LNCaP clone FGC (cell line): Measurements from ENCODE around the gene TTC31.

Experiments
- DNase-seq: peaks from one replicate; pipeline ENCODE4 v3.0.0-alpha.2; 2011; ENCODE audit warnings: low read depth
- H3K4me3 ChIP-seq: 2 replicates; pipeline ENCODE4 v1.5.1; 2011; ENCODE audit warnings: mild to moderate bottlenecking, low read depth, low read length, control low read depth
- CTCF ChIP-seq: IDR thresholded peaks from 2 replicates; pipeline ENCODE4 v1.5.1; 2012; ENCODE audit warnings: mild to moderate bottlenecking; ENCODE audit not compliant: control insufficient read depth, insufficient read depth; ENCODE audit errors: extremely low read depth

Gene TTC31

DNA sequence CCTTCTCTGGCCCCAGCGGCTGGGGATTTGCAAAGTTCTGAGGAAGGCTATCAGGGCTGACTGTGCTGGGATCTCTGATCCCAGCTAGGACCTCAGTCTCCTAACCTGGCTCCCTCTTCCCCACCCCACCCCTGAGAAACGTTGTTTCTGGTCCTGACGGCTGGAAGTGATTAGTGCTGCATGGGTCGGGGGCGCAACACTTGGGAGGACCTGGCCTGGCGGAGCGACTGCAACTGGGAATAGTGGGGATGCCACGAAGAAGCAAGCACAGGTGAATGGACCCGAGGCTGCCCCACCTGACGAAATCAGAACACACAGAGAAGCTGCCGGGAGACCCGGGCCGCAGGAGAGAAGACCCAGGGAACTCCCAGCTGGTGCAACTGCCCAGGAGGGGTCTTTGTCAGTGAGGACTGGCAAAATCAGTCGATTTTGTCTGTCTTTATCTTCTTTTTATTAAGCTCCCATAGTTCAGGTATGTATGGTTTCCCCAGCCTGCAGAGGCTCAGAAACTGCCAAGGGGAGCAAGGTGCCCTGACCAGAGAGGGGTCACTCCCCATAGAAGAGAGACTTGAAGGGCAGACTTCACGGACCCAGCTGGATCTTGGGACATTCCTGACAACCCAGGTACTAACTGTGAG is 17.2 kb downstream of the TTC31 start:
- H3K4me3 ChIP-seq, result no peak overlapping the region
- no peak for TF ChIP-seq CTCF
- no peak for DNase-seq

DNA sequence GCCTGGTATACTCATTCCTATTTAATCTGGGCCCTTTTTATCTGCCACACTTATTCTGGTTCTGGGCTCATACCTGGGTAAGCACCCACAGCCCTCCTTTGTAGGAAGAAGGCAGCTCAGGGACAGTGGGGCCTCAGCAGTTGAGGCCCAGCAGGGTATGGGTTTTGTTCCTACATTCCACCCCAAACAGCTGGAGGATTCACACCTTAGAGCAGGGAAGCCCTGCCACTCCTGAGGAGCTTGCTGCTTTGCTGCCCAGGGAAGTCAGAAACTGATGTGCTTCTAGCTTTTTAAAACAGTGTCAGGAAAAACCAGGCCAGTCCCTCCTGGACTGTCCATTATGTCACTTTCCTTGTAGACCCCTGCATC is 17.7 kb downstream of the TTC31 start:
- no peak for TF ChIP-seq CTCF
- H3K4me3 ChIP-seq, result no peak overlapping the region
- DNase-seq, result no peak

GRCh38 chr2:74501335-74502071 is 18.6 kb downstream of the TTC31 start:
- TF ChIP-seq CTCF, result no peak
- DNase-seq, result no peak
- no peak overlapping the region for H3K4me3 ChIP-seq

GRCh38 chr2:74502147-74502719 is 19.4 kb downstream of the TTC31 start:
- DNase-seq, result no peak
- no peak overlapping the region for H3K4me3 ChIP-seq
- TF ChIP-seq CTCF, result no peak

DNA sequence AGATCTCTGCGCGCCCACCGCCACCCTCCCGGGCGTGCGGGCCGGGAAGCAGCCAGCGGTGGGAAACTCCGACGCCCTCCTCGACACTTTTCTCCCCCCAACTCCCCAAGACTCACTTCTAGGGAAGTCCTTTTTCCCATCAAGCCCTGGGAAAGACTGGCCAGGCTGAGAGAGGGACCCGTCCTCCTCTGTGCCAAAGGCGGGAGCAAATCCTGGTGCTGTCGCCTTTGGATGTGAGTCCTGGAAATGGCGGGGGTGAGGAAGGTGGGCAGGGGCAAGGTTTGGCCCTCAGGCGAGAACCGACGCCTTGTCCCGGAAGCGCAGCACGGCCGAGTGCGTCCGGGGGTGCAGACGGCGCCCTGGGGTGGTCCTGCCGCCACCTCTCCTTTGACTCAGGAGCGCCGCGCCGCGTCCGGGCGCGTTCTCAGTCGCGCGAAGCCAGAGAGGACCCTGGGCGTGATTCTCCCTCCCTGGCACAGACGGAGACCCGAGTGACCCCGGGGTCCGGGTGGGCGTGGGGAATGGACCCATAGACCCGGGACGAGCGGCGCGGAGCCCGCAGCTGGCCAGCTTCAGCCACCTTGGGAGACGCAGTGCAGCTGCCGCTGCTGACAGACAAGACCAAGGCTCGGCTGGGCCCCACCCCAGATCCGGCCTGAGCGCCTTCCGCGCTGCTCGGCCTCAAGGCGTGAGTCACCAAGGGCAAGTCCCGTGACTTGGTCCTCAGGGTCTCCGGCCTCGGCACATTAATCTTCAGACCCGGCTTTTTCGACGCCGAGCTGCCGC is 20.0 kb downstream of the TTC31 start:
- TF ChIP-seq CTCF, result no peak
- no peak for DNase-seq
- H3K4me3 ChIP-seq, result no peak overlapping the region

DNA sequence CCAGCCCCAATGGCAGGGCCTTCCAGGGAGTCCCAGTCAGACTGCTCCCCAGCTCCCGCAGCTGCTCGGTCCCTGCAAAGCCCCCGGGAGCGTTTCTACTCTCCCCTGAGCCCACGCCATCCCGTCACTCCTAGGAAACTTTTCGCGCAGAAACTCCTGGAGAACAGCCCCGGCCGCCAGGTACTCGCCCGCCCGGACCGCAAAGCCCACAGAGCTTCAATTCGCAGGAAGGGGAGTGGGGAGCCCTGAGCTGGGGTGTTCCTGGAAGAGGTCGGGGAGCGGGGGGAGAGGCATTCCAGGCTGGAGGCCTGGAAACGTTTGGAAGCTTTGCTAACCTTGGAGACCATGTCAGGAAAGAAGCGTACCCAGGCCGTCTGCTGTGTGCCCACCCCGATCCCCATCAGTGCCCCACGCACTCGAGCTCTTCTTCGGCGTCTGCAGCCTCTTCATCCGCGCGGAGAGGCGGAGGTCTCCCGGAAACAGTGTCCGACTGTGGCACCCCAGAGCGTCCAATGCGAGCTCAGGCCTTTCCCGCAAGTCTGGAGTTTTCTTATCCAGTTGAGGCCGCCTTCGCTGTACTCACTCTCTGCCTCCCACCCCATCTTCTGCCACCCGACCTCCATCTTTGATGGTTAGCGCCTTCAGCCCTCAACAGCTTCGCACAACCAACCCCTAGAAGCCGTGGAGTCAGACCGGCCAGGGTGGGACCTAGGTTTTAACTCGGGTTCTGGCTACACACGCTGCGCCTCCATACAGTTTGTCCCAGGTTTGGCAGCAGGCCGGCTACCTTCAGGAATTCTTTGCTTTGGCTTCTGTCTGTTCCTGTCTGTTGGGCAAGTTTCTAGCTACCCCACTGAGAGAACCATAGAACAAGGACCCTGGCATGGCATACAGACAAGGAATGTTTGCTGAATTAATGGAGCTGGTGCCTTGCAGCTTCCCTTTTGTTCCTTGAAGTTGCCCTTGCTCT is 20.9 kb downstream of the TTC31 start:
- DNase-seq, result no peak
- H3K4me3 ChIP-seq, result no peak overlapping the region
- TF ChIP-seq CTCF, result no peak
